Measurements from ENCODE around the gene UGT2B7. TPM values are rescaled to one million over a fixed set of nuclear protein-coding genes. Genes with fewer than 3 reads are reported as not detected.

The UGT2B7 gene
- total and polyA plus RNA-seq, 12 donors, result not detected

GRCh38 chr4:69058410-69059059 lies 37.7 kb upstream of the UGT2B7 start:
- intact Hi-C loops (cut with DNase I), result no loop called here
- 75 to 79% methylated on average over 6 of the region's 6 CpGs for WGBS, 2 donors

GRCh38 chr4:69060651-69061308 lies 35.5 kb upstream of the UGT2B7 start:
- Histone ChIP-seq H3K4me1 (no peaks in the 10 kb centered on the region), H3K27me3 (no peaks in the 10 kb centered on the region), H3K4me3 (no peak overlapping the region), H3K9me3 (peaks cover 0 to 4% (median 0%) of the 10 kb centered on the region in 11 donors), H3K36me3 (no peaks in the 10 kb centered on the region), H3K27ac (no peak overlapping the region)
- no peak for DNase-seq
- intact Hi-C loops (cut with DNase I), result no loop called here
- TF ChIP-seq CTCF (IDR thresholded peaks at IDR 0.05), result no peak
- ATAC-seq, result no peak
- WGBS, 2 donors, result 66 to 83% methylated on average over 5 of the region's 5 CpGs

More at GRCh38 chr4:69058410-69059059, 37.7 kb upstream of the UGT2B7 start:
- no peaks in the 10 kb centered on the region for H3K36me3 ChIP-seq
- H3K27me3 ChIP-seq, result no peaks in the 10 kb centered on the region
- no peak for DNase-seq
- no peak overlapping the region for H3K4me3 ChIP-seq
- TF ChIP-seq CTCF (IDR thresholded peaks at IDR 0.05), result no peak
- no peak for ATAC-seq
- H3K27ac ChIP-seq, result no peak overlapping the region
- peaks cover 0 to 4% (median 0%) of the 10 kb centered on the region in 11 donors for H3K9me3 ChIP-seq
- no peaks in the 10 kb centered on the region for H3K4me1 ChIP-seq

GRCh38 chr4:69064391-69064790 lies 31.9 kb upstream of the UGT2B7 start:
- Histone ChIP-seq H3K27me3 (no peaks in the 10 kb centered on the region), H3K36me3 (no peaks in the 10 kb centered on the region), H3K9me3 (peaks cover 0 to 4% (median 0%) of the 10 kb centered on the region in 11 donors), H3K4me3 (no peak overlapping the region), H3K4me1 (no peaks in the 10 kb centered on the region), H3K27ac (no peak overlapping the region)
- DNase-seq (no peak), ATAC-seq (no peak)
- intact Hi-C loops (cut with DNase I), result no loop called here
- WGBS, 2 donors, result 74 to 82% methylated on average over 3 of the region's 3 CpGs
- TF ChIP-seq CTCF (IDR thresholded peaks at IDR 0.05), result no peak

DNA sequence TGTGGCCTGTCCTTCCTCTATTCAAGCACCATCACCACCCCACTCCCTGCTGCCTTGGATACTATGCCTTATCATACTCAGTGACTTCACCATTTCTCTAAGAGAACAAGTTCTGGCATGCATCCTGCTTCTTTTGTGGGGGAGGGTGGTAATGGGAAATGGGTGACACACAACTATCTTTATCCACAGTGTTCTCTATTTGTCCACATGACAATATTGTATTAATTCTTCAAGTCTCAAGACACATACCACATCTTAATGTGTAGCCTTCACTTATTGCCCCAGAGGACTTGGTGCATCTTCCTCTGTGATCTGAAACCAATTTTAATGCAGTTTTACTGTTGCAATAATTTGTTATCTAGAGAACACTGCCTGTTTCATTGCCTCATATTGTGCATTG lies 29.3 kb upstream of the UGT2B7 start:
- DNase-seq, result no peak
- no peak for ATAC-seq
- peaks cover 0 to 4% (median 0%) of the 10 kb centered on the region in 11 donors for H3K9me3 ChIP-seq
- TF ChIP-seq CTCF (IDR thresholded peaks at IDR 0.05), result no peak
- intact Hi-C loops (cut with DNase I), result no loop called here
- H3K27ac ChIP-seq, result no peak overlapping the region
- no peak overlapping the region for H3K4me3 ChIP-seq
- H3K4me1 ChIP-seq, result no peaks in the 10 kb centered on the region
- H3K27me3 ChIP-seq, result no peaks in the 10 kb centered on the region
- H3K36me3 ChIP-seq, result no peaks in the 10 kb centered on the region
